ENCODE measurements around the gene CH25H. TPM values are rescaled to one million over a fixed set of nuclear protein-coding genes. Genes with fewer than 3 reads are reported as not detected.
"Not testable (repeated sequence)": the region's sequence is repeated elsewhere in the genome, so short reads cannot be mapped to it uniquely, and the experiment has no call there.

Gene CH25H
- total and polyA plus RNA-seq, 3 donors from 2014 or later: 0.25 TPM; not detected in 1

GRCh38 chr10:89203237-89203636 is 3.9 kb downstream of the CH25H start:
- 92 to 95% methylated on average over 1 of the region's 1 CpG for WGBS, 2 donors
- intact Hi-C loops (cut with DNase I; ENCODE audit: low total_unique reads): no loop called here
- H3K4me3 ChIP-seq: no peak overlapping the region

GRCh38 chr10:89202033-89202425 is 5.1 kb downstream of the CH25H start:
- Histone ChIP-seq H3K4me1 (peaks cover 5% of the 10 kb centered on the region), H3K9me3 (no peaks in the 10 kb centered on the region), H3K4me3 (no peak overlapping the region), H3K36me3 (ENCODE audit: low read depth, missing control alignments) (no peaks in the 10 kb centered on the region), H3K27me3 (no peaks in the 10 kb centered on the region), H3K27ac (no peak overlapping the region)
- DNase-seq: no peak
- WGBS, 2 donors: 69 to 94% methylated on average over 2 of the region's 2 CpGs
- TF ChIP-seq POLR2A (IDR thresholded peaks at IDR 0.05) (no peak), CTCF (IDR thresholded peaks at IDR 0.05) (no peak)
- intact Hi-C loops (cut with DNase I; ENCODE audit: low total_unique reads): no loop called here

More at GRCh38 chr10:89203237-89203636, 3.9 kb downstream of the CH25H start:
- Histone ChIP-seq H3K4me1 (peaks cover 5% of the 10 kb centered on the region), H3K27ac (no peak overlapping the region), H3K27me3 (no peaks in the 10 kb centered on the region), H3K36me3 (ENCODE audit: low read depth, missing control alignments) (no peaks in the 10 kb centered on the region), H3K9me3 (no peaks in the 10 kb centered on the region)
- DNase-seq: no peak
- TF ChIP-seq POLR2A (IDR thresholded peaks at IDR 0.05) (no peak), CTCF (IDR thresholded peaks at IDR 0.05) (no peak)

- TF ChIP-seq POLR2A (IDR thresholded peaks at IDR 0.05) (no peak), CTCF (IDR thresholded peaks at IDR 0.05) (no peak)
- H3K9me3 ChIP-seq: no peaks in the 10 kb centered on the region
- peaks cover under 1% of the 10 kb centered on the region for H3K4me1 ChIP-seq
- no peaks in the 10 kb centered on the region for H3K36me3 ChIP-seq (ENCODE audit: low read depth, missing control alignments)
- H3K27me3 ChIP-seq: no peaks in the 10 kb centered on the region
- intact Hi-C loops (cut with DNase I; ENCODE audit: low total_unique reads): no loop called here
- no peak overlapping the region for H3K4me3 ChIP-seq
- peak; percentile 16 for DNase-seq
- no peak overlapping the region for H3K27ac ChIP-seq
- 58 to 64% methylated on average over 7 of the region's 7 CpGs for WGBS, 2 donors
These were observed 5.6 kb downstream of the CH25H start for GRCh38 chr10:89201345-89202032.

GRCh38 chr10:89197473-89197872 is 9.6 kb downstream of the CH25H start:
- no peaks in the 10 kb centered on the region for H3K27me3 ChIP-seq
- intact Hi-C loops (cut with DNase I; ENCODE audit: low total_unique reads): no loop called here
- no peaks in the 10 kb centered on the region for H3K36me3 ChIP-seq (ENCODE audit: low read depth, missing control alignments)
- no peaks in the 10 kb centered on the region for H3K4me1 ChIP-seq
- H3K4me3 ChIP-seq: no peak overlapping the region
- TF ChIP-seq CTCF (IDR thresholded peaks at IDR 0.05) (no peak), POLR2A (IDR thresholded peaks at IDR 0.05) (no peak)
- no peak for DNase-seq
- no peaks in the 10 kb centered on the region for H3K9me3 ChIP-seq
- no peak overlapping the region for H3K27ac ChIP-seq
- 90 to 92% methylated on average over 4 of the region's 4 CpGs for WGBS, 2 donors

GRCh38 chr10:89191301-89191700 is 15.8 kb downstream of the CH25H start:
- H3K27ac ChIP-seq; DNase-seq; H3K36me3 ChIP-seq (ENCODE audit: low read depth, missing control alignments); intact Hi-C loops (cut with DNase I; ENCODE audit: low total_unique reads); H3K27me3 ChIP-seq; H3K9me3 ChIP-seq; H3K4me3 ChIP-seq; H3K4me1 ChIP-seq: not testable (repeated sequence)
- WGBS, 2 donors: 94 to 96% methylated on average over 3 of the region's 3 CpGs

All from testis (tissue), 3 donors.